Cerebellar nuclear complex (tissue), 1 donor: ENCODE results near the gene TAF11.
"Not testable (repeated sequence)": the region's sequence is repeated elsewhere in the genome, so short reads cannot be mapped to it uniquely, and the experiment has no call there.

Experiments
- DNase-seq, 2 experiments: peaks; one replicate each; lab custom pipeline; 2025; lab: John Stamatoyannopoulos, UW

Gene TAF11, protein sequence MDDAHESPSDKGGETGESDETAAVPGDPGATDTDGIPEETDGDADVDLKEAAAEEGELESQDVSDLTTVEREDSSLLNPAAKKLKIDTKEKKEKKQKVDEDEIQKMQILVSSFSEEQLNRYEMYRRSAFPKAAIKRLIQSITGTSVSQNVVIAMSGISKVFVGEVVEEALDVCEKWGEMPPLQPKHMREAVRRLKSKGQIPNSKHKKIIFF

DNA sequence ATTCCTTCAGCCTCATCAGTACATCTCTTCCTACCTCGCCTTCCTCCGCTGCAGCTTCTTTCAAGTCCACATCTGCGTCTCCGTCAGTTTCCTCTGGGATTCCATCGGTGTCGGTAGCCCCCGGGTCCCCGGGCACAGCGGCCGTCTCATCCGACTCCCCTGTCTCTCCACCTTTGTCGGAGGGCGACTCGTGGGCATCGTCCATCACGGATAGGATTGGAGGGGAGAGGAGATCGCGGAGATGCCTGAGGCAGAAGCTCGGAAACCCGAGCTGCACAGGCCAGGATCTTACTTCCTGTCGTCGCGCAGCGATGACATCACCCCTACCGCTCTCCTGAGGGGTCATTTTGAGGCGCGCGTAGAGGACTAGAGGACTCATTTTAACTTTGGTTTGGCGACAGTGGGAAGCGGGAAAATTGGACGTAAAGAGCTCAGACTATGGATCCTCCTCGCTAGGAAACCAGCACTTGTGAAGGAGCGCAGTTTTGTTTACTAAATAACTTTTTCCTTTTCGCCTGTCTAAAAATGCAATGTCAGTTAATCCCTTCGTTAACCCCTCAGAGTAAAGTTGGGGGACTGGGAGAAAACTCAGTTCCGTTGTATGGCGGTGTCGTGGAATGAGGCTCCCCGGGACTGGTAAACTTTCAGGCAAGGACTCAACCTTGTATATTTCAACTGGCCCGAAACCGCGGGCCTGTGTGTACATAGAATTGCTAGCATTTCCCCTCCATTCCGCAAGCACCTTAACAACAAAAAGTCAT, at the start of gene TAF11:
Gene TAF11, minus strand, starts transcription at position 290 of the 761 bp plus-strand sequence. Its CDS starts 85 bp downstream, at position 205.
- DNase-seq, result peak; percentile 45 to 75

- no peak for DNase-seq
Measured at GRCh38 chr6:34934516-34934915, 46.7 kb upstream of the TAF11 start.

DNA sequence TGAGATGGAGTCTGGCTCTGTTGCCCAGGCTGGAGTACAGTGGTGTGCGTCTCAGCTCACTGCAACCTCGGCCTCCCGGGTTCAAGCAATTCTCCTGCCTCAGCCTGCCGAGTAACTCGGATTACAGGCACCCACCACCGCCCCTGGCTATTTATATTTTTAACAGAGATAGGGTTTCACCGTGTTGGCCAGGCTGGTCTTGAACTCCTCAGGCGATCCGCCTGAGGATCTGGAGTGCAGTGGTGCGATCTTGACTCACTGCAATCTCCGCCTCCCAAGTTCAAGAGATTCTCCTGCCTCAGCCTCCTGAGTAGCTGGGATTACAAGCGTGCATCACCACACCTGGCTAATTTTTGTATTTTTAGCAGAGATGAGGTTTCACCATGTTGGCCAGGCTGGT, 44.4 kb upstream of the TAF11 start:
- not testable (repeated sequence) for DNase-seq

GRCh38 chr6:34930221-34930620, 42.4 kb upstream of the TAF11 start:
- DNase-seq, result no peak

DNA sequence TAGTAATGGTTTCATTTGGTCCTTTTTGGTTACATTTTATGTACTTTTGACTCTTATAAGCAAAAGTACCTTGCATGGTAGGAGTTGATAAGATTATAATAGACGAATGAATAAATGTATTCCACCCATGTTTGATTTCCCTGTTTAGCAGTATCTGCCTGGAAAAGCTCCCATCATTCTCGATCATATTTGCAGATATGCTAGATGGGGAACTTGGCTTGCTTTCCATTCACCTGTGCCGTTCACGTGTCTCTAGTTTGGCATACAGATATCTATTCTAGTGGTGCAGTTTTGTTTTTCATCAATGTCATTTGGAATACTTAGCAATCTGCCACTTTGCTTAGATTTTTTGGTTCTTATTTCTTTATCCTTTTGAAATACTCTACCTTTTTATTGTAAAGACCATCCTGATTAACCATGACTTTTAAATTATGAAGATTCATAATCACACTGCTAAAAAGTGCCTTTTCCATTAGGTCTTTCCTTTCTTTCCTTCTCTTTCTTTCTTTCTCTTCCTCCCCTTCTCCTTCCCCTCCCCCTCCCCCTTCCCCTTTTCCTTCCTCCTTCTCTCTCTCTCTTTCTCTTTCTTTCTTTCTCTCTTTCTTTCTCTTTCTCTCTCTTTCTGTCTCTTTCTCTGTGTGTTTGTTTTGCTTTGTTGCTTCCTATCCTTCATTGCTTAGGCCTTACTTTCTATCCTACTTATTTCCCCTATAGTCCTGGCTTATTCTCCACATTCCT, 41.6 kb upstream of the TAF11 start:
- no peak for DNase-seq

DNA sequence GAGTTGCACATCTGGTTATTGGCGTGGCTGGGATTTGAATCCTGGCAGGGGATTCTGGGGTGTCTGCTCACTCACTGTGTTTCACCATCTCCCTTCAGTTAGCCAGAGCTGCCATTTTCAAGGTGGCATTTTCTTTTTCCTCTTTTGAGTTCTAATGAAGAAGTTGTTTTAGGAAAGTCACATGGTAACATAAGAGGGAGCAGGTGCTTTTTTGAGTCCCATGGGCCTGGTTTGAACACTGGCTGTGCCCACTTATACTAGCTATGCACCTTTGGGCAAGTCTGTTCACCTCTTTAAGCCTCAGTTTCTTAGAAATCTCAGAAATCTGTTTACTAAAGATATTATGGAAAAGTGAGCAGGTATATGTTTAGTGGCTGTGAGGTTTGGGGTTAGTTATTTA, 40.9 kb upstream of the TAF11 start:
- DNase-seq, result no peak

DNA sequence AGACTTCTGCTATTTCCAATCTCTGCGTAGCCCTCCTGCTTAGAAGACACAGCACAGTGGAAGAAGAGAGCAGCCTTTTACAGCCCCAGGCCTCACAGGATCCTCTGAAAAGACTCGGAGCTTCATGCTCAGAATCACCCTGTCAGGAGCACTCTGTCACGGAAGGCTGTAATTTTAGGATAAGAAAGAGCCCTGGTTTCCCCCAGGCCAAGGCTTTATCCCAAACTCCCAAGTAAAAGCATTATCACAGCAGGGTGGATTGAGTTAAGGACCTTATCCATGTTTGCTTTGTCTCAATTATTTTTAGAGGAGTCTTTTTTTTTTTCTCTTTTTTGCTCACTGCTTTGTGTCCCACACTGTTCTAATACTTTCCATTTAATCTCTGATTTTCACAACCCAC, 40.4 kb upstream of the TAF11 start:
- no peak for DNase-seq

DNA sequence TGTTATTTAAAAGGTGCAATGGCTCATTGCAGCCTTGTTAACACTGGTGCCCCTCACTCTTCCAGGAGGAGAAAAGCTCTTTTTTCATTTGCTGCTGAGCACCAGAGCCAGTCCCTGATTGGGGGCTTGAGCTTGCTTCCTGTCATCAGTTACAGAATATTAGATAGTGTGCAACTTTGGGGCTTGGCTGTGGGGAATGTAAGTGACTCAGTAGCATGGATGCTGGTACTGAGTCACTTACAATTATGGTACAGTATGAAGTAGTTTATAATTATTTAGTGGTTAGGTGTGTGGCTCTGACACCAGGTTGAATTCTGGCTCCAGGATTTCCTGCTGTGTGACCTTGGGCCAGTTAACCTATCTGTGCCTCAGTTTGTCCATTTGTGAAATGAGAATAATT, 38.8 kb upstream of the TAF11 start:
- no peak for DNase-seq

GRCh38 chr6:34924831-34925625, 37.2 kb upstream of the TAF11 start:
- DNase-seq, result no peak

- no peak for DNase-seq
Measured at GRCh38 chr6:34922177-34922663, 34.4 kb upstream of the TAF11 start.

GRCh38 chr6:34920097-34920496, 32.3 kb upstream of the TAF11 start:
- DNase-seq, result no peak

DNA sequence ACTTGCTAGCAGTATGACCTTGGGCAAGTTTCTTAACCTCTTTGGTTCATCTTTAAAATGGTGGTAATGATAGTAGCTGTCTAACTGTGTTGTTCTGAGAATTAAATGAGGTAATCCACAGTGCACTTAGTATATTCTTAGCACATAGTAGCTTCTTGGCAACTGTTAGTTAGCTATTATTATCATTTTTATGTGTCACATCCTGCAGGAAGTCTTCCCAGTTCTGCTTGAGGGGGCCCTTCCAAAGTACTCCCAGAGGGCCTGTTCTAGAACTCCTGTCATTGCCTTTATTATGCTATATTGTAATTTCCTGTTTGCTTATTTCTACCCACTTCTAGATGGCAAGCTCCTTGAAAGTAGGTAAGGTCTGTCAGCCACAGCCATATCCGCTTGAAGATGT, 31.8 kb upstream of the TAF11 start:
- DNase-seq, result no peak

- DNase-seq, result no peak
Measured at GRCh38 chr6:34917626-34918285, 29.9 kb upstream of the TAF11 start.

- no peak for DNase-seq
Measured at GRCh38 chr6:34916348-34916967, 28.6 kb upstream of the TAF11 start.

GRCh38 chr6:34914358-34914757, 26.5 kb upstream of the TAF11 start:
- DNase-seq, result no peak

DNA sequence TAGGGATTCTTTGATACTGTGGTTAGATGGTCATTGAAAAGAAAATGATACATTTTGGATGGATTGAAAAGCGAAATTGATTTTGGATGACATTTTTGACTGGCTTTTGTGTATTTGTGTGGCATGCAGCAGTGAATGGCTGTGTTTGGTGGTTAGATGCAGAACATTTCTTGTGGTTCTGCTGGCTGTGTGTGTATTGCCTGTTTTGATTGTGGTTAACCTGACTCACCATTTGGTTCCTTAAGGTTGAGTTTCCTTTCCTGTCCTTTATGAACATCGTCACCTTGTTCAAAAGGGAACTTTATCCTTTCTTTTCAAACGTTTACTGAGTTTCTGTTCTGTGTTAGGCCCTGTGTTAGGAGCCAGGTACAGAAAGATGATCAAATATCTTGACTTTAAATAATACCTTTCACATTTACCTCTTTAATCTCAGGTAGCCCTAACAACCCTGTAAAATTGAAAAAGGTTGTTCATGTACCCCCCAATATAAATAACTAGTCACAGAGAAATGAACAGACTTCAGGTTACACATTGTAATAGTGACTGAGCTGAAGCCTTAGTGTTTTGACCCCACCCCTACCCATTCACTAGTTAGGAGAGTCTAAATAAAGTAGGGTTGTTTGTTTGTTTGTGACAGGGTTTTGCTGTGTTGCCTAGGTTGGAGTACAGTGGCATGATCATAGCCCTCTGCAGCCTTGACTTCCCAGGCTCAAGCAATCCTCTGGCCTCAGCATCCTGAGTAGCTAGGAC, 25.0 kb upstream of the TAF11 start:
- DNase-seq, result no peak

DNA sequence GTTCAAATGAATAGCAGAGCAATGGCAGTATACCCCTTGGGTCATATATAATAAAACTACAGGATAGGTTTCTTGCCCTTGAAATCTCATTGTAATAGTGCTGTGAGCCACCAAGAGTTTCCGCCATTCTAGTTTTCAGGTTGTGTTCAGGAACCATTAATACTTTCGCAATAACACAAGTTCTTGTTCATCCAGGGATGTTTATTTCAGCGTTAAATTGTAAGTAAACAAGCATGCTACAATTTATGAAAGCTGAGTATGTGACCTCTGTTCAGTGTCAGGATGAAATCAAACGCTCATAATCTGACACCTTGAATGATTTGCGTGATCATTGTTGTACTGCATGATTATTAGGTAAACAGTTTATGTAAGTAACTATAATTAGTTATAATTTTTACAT, 24.0 kb upstream of the TAF11 start:
- no peak for DNase-seq

DNA sequence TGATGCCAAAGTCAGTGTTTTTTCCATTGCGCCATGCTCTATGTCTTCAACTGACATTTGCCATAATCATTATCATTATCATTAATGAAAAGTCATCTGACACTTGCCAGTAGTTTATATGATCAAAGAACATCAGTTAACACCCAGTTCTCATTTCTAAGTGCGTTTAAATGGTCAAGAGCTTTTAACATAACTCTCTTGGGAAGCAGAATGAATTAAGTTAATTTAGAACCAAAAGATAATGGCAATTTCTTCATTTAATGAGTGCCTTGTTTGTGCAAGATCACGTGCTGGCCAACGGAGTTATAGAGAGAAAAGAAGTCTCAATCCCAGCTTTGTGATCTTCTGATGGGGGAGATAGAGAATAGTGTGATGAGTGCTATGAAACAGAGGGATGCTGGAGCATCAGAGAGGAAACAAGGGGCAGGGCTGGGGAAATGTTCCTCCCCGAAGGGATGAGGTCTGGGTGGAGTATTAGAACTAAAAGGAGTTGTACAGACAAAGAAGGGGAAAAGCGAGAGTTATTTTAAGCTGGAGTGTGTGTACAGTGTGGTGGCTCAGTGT, 21.6 kb upstream of the TAF11 start:
- DNase-seq, result no peak

GRCh38 chr6:34908194-34908593, 20.4 kb upstream of the TAF11 start:
- DNase-seq, result no peak

DNA sequence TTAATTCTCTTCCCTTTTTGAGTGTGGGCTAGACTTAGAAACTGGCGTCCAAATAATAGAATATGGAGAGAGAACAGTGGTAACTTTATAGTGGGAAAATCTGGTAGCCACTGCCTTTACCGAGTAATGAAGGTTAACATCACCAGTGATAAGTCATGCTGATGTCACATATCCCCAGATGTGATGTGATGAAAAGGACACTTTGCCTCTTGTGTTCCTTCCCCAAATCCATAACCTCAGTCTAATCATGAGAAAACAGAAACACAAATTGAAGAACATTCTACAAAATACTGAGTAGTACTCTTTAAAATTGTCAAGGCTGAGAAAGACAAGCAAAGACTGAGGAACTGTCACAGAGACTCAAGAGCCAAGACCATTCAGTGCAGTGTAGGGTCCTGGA, 19.0 kb upstream of the TAF11 start:
- no peak for DNase-seq
